Omental fat pad (tissue), 4 donors: ENCODE results near the gene FA2H. TPM values are rescaled to one million over a fixed set of nuclear protein-coding genes. Genes with fewer than 3 reads are reported as not detected.

Source experiments
- ATAC-seq: fragments of 150-250 bp; one replicate; pipeline ENCODE4 v1.9.1; 2016; ENCODE audit warnings: mild to moderate bottlenecking, moderate library complexity; ENCODE audit not compliant: low FRiP score
- DNase-seq: peaks from one replicate; pipeline ENCODE4 v3.0.0-alpha.2; 2019; ENCODE audit warnings: low spot score
- total RNA-seq, 4 donors: library from RNA; depleted of rRNA; stranded (reverse); fragments of >200 nt; gene quantifications; one replicate each; pipeline ENCODE4 v1.1.0, GENCODE V29; 2016
- TF ChIP-seq, protein P1 (sequence below), 3 donors: fragments of 450-650 bp; IDR thresholded peaks; one replicate each; pipeline ENCODE4 v1.5.1; 2016 to 2017; ENCODE audit warnings: antibody characterized with exemption in 3 of 3, mild to moderate bottlenecking in 3 of 3, moderate library complexity in 2 of 3

The FA2H gene
- total RNA-seq, 4 donors from 2014 or later = not detected

DNA sequence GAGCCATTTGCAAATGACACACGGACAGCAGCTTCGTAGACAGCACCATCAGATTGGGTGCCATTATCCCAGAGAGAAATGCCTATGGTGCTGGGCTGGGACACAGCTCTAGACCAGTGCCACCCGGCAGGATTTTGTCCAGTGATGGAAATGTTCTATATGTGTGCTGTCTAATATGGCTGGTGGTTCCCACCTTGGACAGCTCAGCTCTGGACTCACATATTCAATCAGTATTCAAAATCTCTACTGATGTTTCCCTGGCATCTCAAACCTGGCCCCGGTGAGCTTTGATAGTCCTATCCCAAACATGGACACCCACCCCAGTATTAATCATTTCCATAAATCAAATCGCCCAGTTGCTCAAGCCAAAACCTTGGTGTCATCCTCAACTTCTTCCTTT lies 23.0 kb downstream of the FA2H start:
- ATAC-seq = no peak
- TF ChIP-seq, protein P1, sequence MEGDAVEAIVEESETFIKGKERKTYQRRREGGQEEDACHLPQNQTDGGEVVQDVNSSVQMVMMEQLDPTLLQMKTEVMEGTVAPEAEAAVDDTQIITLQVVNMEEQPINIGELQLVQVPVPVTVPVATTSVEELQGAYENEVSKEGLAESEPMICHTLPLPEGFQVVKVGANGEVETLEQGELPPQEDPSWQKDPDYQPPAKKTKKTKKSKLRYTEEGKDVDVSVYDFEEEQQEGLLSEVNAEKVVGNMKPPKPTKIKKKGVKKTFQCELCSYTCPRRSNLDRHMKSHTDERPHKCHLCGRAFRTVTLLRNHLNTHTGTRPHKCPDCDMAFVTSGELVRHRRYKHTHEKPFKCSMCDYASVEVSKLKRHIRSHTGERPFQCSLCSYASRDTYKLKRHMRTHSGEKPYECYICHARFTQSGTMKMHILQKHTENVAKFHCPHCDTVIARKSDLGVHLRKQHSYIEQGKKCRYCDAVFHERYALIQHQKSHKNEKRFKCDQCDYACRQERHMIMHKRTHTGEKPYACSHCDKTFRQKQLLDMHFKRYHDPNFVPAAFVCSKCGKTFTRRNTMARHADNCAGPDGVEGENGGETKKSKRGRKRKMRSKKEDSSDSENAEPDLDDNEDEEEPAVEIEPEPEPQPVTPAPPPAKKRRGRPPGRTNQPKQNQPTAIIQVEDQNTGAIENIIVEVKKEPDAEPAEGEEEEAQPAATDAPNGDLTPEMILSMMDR (IDR thresholded peaks at IDR 0.05) = no peak
- no peak for DNase-seq

DNA sequence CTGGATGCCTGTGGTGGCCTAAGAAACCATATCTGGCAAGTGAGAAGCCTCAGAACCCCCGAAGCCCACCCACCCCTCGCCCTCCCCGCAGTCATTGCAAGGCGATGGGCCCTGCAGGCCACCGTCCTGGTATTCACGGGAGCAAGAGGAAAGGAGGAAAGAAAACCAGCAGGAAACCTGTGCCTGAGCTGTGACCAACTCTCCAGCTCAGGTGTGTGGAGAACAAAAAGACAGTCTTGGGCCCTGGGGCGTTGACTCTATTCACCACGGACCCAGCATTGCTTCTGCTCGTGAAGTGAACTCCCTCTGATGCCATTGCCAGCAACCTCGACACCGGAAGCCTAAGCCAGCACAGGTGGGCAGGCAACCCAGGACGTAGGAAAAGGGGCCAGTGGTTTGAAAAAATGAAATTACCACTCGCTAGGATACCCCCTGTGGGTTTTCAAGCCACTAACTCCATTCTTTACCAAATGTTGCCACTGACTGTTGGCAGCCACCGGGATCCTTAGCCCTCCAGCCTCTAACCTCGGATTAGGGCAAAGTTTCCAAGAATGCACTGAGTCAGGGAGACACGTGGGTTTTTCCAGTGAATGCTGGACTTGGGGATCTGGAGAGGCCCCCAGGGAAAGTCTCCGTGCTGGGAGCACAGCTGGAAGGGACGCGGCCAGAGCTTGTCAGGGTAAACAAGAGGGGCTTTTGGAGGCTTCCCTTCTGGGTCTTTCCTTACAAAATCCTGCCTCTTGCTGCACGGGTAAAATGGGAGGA lies 25.1 kb downstream of the FA2H start:
- ATAC-seq = no peak
- TF ChIP-seq, protein P1 (IDR thresholded peaks at IDR 0.05) = no peak
- DNase-seq = no peak

DNA sequence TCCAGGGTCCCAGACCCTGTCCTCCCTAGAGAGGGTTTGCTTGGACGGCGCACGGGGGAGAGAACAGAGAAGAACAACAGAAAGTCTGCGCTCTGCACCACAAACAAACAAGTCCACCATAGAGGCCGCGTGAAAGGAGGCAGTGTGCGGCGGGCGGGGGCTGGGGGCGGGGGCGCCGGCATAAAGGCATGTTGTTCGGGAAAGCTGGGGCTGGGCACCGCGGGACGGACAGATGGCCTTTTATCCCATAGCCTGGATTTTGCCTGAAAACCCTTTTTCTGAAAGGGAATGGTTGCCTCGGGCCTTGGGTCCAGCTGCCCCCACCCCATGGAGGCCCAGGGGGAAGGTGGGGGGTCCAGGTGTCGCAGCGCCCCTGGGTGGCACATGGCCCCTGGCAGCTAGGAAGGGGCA lies 26.0 kb downstream of the FA2H start:
- DNase-seq = no peak
- no peak for ATAC-seq
- TF ChIP-seq, protein P1 (IDR thresholded peaks at IDR 0.05) = no peak

DNA sequence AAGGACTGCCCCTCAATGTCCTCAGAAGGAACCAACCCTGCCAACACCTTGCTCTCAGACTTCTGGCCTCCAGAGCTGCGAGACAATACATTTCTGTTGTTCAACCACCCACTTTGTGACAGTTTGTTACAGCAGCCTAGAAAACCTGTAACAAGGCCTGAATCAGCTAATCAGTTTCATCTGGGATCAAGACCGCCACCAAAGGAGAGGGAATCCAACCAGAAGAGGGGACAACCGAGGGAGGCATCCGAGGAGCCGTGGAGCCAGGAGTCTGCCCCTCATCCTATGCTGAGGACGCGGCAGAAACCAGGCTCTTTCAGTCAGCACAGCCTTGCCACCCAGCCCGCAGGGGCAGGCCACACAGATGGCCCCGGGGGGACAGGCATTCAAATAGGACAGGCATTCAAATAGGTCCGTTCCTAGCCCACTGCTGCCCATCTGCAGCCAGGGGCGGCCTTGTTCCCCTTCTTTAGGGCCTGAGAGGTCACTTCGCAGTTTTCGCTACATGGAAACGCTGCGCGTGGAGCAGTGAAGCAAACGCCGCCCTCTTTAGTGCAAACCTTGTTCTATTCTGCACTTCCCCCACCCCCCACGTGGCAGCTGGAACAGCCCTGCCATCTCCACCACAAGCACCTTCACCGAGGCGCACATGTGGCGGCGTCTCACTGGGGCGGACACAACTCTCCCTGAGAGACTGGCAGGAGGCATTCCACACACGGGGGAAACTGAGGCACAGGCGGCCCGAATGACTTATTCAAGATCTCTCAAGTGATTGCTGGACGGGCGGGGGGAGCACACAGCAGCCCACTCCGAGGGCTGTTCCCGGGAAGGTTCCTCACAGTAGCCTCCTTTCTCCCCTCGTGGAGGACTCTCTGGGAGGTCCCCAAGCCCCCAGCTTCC lies 26.7 kb downstream of the FA2H start:
- no peak for DNase-seq
- no peak for ATAC-seq
- TF ChIP-seq, protein P1 (IDR thresholded peaks at IDR 0.05) = no peak

DNA sequence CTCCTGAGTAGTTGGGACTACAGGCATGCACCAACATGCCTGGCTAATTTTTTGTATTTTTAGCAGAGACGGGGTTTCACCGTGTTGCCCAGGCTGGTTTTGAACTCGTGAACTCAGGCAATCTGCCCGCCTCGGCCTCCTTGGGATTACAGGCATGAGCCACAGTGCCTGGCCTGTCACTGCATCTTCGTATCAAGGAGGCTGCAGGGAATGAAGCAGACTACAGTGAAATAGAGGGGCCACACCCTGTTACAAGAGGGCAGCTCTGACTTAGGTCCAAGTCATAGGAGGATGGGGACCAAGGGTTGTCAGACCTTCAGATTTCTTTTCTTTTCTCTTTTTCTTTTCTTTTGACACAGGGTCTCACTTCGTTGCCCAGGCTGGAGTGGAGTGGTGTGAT lies 28.7 kb downstream of the FA2H start:
- no peak for DNase-seq
- ATAC-seq = no peak
- TF ChIP-seq, protein P1 (IDR thresholded peaks at IDR 0.05) = no peak

DNA sequence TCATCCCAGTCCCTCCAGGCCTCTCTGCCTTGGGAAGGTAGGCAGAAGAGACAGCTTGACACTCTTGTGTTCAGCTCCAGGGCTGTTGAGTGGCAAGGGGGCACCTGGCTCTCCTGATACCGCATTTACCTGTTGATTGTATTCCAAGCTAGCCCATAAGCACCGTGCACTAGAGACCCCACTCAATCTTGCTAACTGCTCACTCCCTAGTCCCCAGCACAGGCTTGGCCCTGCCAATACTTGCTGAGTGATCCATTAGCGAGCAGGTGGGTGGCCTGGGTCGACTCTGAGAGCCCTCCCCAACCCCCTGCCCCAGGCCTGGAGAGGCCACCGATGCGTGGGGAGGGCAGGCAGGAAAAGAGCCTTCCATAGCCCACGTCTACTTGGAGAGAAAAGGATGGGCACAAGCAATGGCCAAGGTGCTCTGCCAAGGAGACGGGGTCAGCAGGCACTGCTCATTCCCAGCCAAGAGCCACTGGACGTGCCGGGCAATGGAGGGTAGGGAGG lies 29.5 kb downstream of the FA2H start:
- no peak for DNase-seq
- ATAC-seq = no peak
- TF ChIP-seq, protein P1 (IDR thresholded peaks at IDR 0.05) = no peak
